Measurements from ENCODE around the gene SLC25A42.

DNA sequence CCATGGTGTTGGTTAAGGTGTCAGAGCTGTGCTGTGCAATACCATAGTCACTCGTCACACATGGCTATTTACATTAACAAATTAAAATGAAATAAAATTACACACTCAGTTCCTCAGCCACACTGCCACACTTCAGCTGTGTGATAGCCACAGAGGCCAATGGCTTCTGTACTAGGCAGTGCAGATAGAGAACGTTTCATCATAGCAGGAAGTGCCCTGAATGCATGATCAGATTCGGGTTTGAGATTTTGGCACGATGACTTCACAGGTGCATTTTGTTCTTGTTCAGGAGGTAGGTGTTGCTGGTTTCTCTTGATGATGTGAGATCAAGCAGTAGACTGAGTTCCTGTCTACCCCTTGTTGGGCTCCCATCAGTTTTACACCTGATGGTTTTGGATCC lies 23.9 kb upstream of the SLC25A42 start:
- TF ChIP-seq TAF1 (IDR thresholded peaks at IDR 0.05; ENCODE audit: borderline replicate concordance, low read depth, low read length) (no peak), POLR2A (IDR thresholded peaks at IDR 0.05; ENCODE audit: low read depth, low read length) (no peak)

Data from GM12892 (cell line).